Stimulated activated CD4-positive, alpha-beta T cell treated with anti-CD3 and anti-CD28 coated beads, Interleukin-1b, Interleukin-23, amount 100 ng/mL, for 48 hours (primary cell): Measurements from ENCODE around the gene PRSS56.

Experiments used
- DNase-seq: peaks from one replicate; pipeline ENCODE4 v3.0.0-alpha.2; 2020

The PRSS56 gene

GRCh38 chr2:232574674-232575403 lies 54.7 kb downstream of the PRSS56 start:
- no peak for DNase-seq
